Measurements from ENCODE around the gene SMIM36.
"Not testable (repeated sequence)": the region's sequence is repeated elsewhere in the genome, so short reads cannot be mapped to it uniquely, and the experiment has no call there.

The SMIM36 gene

GRCh38 chr17:55410722-55411462 lies 100.4 kb downstream of the SMIM36 start:
- POLR2A ChIA-PET (ENCODE audit: low non-redundant PET): no interaction called here

GRCh38 chr17:55409030-55409800 lies 102.0 kb downstream of the SMIM36 start:
- no peak for DNase-seq (ENCODE audit: low spot score)
- TF ChIP-seq CTCF (conservative IDR thresholded peaks at IDR 0.05; ENCODE audit: low read depth): no peak
- no peak overlapping the region for H3K27ac ChIP-seq
- ChIA-PET POLR2A (ENCODE audit: low non-redundant PET) (no interaction called here), CTCF (no interaction called here)

More at GRCh38 chr17:55410722-55411462, 100.4 kb downstream of the SMIM36 start:
- CTCF ChIA-PET: no interaction called here
- no peak for DNase-seq (ENCODE audit: low spot score)
- no peak overlapping the region for H3K27ac ChIP-seq
- TF ChIP-seq CTCF (conservative IDR thresholded peaks at IDR 0.05; ENCODE audit: low read depth): no peak

DNA sequence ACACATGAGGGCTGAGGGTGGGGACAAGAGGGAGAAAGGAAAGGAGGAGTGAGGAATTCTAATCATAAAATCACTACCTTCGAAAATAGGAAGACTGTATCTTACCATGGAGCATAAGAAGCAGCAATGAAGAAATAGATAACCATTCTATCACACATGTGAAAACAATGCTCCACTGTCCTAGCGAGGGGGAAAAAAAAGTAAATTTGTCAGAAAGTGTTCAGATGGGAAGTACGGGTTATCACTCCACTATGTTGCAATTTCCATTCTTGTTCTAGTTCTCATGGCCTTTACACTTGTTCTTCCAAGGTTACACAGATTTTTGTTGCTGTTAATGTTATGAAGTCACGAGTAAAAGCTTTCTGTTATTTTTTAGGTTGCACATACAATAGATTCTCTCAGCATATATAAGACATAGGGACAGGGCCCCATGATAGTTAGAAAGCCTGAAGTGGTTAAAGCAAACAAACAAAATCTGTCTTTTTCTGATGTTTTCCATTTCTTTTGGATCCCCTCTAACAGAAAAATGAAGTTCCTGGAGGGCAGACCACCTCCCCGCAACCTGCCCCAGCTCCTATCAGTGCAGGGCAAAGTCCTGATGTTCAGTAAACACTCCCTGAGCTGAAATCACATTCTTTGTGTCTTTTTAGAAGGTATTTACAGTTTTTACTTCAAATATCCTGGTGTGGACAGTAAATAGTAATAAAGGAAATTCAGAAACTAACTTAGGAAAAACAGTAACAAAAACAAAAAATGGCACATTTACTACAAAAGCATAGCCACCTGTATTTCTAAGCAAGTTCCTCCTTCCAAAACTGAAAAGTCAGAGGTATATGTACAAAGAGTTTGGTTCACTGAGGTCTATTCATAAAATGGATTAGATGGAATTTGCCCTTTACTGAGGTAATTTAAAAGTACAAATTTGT lies 103.3 kb downstream of the SMIM36 start:
- TF ChIP-seq CTCF (conservative IDR thresholded peaks at IDR 0.05; ENCODE audit: low read depth): no peak
- CTCF ChIA-PET: no interaction called here
- POLR2A ChIA-PET (ENCODE audit: low non-redundant PET): no interaction called here
- no peak for DNase-seq (ENCODE audit: low spot score)
- no peak overlapping the region for H3K27ac ChIP-seq

- POLR2A ChIA-PET (ENCODE audit: low non-redundant PET): no interaction called here
- TF ChIP-seq CTCF (conservative IDR thresholded peaks at IDR 0.05; ENCODE audit: low read depth): no peak
- no peak overlapping the region for H3K27ac ChIP-seq
- DNase-seq (ENCODE audit: low spot score): no peak
- CTCF ChIA-PET: no interaction called here
Observed at GRCh38 chr17:55405600-55405999, 105.7 kb downstream of the SMIM36 start.

DNA sequence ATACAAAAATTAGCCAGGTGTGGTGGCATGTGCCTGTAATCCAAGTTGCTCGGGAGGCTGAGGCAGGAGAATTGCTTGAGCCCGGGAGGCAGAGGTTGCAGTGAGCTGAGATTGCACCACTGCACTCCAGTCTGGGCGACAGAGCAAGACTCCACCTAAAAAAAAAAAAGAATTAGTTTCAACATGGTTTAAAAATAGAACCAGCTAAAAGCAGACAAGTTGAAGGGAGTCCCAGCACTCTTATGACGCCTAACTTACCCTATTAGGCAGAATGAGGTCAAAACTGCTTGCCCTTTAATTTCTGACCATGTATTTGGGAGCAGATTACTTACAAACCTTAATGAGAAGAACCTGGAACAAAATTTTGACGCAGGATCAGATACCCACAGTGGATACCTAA lies 107.1 kb downstream of the SMIM36 start:
- DNase-seq (ENCODE audit: low spot score); CTCF ChIA-PET; POLR2A ChIA-PET (ENCODE audit: low non-redundant PET); H3K27ac ChIP-seq: not testable (repeated sequence)

DNA sequence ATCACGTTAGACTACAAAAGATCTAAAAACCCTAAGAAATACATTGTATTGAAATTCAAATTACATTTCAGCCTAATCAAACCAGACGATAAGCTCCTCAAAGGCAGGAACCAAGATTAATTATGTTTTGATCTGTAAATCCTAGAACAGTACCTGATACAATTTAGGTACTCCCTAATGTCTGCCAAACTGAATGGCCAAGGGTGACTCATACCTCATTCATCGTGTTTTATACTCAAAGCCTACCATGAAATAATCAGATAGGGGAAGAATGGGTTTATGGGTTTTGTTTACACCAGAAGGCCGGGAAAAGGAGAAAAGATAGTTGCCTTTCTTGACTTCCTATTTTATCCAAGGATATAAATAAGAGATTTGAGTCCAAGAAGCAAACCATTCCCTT lies 108.9 kb downstream of the SMIM36 start:
- DNase-seq (ENCODE audit: low spot score): peak; percentile 39
- POLR2A ChIA-PET (ENCODE audit: low non-redundant PET): no interaction called here
- CTCF ChIA-PET: no interaction called here
- H3K27ac ChIP-seq: no peak overlapping the region
- no peak for TF ChIP-seq CTCF (conservative IDR thresholded peaks at IDR 0.05; ENCODE audit: low read depth)
